Gastroesophageal sphincter (tissue), 4 donors: ENCODE measurements around the gene ITGB6. TPM values are rescaled to one million over a fixed set of nuclear protein-coding genes. Genes with fewer than 3 reads are reported as not detected.

Source experiments
- ATAC-seq: fragments of 150-250 bp; one replicate; pipeline ENCODE4 v1.9.1; 2016; ENCODE audit warnings: mild to moderate bottlenecking, moderate library complexity
- H3K27ac ChIP-seq, 4 donors: fragments of 200-600 bp; sonication (generic) in 3 of 4; 1 replicate in 3 of 4; 2 replicates in 1 of 4; pipeline ENCODE4 v1.5.1; 2016 to 2019
- H3K27me3 ChIP-seq: fragments of 200-600 bp; sonication (generic); one replicate; pipeline ENCODE4 v1.5.1; 2019
- H3K36me3 ChIP-seq, 2 donors: fragments of 200-600 bp; sonication (generic); one replicate each; pipeline ENCODE4 v1.5.1; 2019; ENCODE audit warnings: control low read depth in 1 of 2
- H3K4me1 ChIP-seq, 3 donors: fragments of 200-600 bp; sonication (generic); 1 replicate in 2 of 3; 2 replicates in 1 of 3; pipeline ENCODE4 v1.5.1; 2016 to 2019; ENCODE audit warnings: control low read depth in 2 of 3
- H3K4me3 ChIP-seq, 2 donors: fragments of 200-600 bp; sonication (generic); one replicate each; pipeline ENCODE4 v1.5.1; 2019; ENCODE audit warnings: mild to moderate bottlenecking in 1 of 2, moderate library complexity in 1 of 2
- H3K9me3 ChIP-seq, 3 donors: fragments of 200-600 bp; sonication (generic); one replicate each; pipeline ENCODE4 v1.5.1; 2017 to 2019; ENCODE audit warnings: control low read depth in 2 of 3
- CTCF ChIP-seq, 4 experiments: fragments of 200-600 bp in 2 of 4; fragments of 450-650 bp in 2 of 4; sonication (generic) in 1 of 4; IDR thresholded peaks; one replicate each; pipeline ENCODE4 v1.5.1; 2017 to 2019; ENCODE audit warnings: antibody characterized with exemption in 4 of 4, mild to moderate bottlenecking in 2 of 4, moderate library complexity in 2 of 4
- EP300 ChIP-seq: sonication (generic); formaldehyde crosslinking; IDR thresholded peaks from one replicate; pipeline ENCODE4 v1.6.1; 2017; ENCODE audit warnings: antibody characterized with exemption, mild to moderate bottlenecking
- POLR2A ChIP-seq, 2 donors: fragments of 450-650 bp; IDR thresholded peaks; one replicate each; pipeline ENCODE4 v1.6.1; 2017; ENCODE audit warnings: antibody characterized with exemption in 2 of 2, mild to moderate bottlenecking in 2 of 2, moderate library complexity in 1 of 2
- POLR2AphosphoS5 ChIP-seq: sonication (generic); formaldehyde crosslinking; IDR thresholded peaks from one replicate; pipeline ENCODE4 v1.6.1; 2017; ENCODE audit warnings: antibody characterized with exemption
- WGBS, 2 donors: methylation state at CpG; one replicate each; pipeline ENCODE4 v1.1.5; 2018; ENCODE audit warnings: low coverage in 1 of 2; 5-methylcytosine and 5-hydroxymethylcytosine counted together
- total RNA-seq, 4 donors: library from RNA; depleted of rRNA; stranded (reverse); fragments of >200 nt; gene quantifications; one replicate each; pipeline ENCODE4 v1.1.0, GENCODE V29; 2016

Gene ITGB6
- total RNA-seq, 4 donors from 2014 or later: 2.2 TPM; not detected in 3

- no peaks in the 10 kb centered on the region for H3K9me3 ChIP-seq
- no peak for ATAC-seq
- no peaks in the 10 kb centered on the region for H3K27me3 ChIP-seq
- no peak for TF ChIP-seq POLR2AphosphoS5
- TF ChIP-seq EP300: no peak
- TF ChIP-seq POLR2A (IDR thresholded peaks at IDR 0.05): no peak
- TF ChIP-seq CTCF (IDR thresholded peaks at IDR 0.05): no peak
- no peaks in the 10 kb centered on the region for H3K4me1 ChIP-seq
- no peaks in the 10 kb centered on the region for H3K36me3 ChIP-seq
- no peak overlapping the region for H3K4me3 ChIP-seq
- H3K27ac ChIP-seq: no peak overlapping the region
These were observed 60.7 kb downstream of the ITGB6 start for GRCh38 chr2:160139350-160139749.

- no peak overlapping the region for H3K4me3 ChIP-seq
- H3K4me1 ChIP-seq: no peaks in the 10 kb centered on the region
- TF ChIP-seq CTCF (IDR thresholded peaks at IDR 0.05): no peak
- TF ChIP-seq EP300: no peak
- no peak for TF ChIP-seq POLR2A (IDR thresholded peaks at IDR 0.05)
- TF ChIP-seq POLR2AphosphoS5: no peak
- no peaks in the 10 kb centered on the region for H3K9me3 ChIP-seq
- H3K27ac ChIP-seq: no peak overlapping the region
- WGBS, 2 donors: 80 to 96% methylated on average over 1 of the region's 1 CpG
- ATAC-seq: no peak
- H3K27me3 ChIP-seq: no peaks in the 10 kb centered on the region
- H3K36me3 ChIP-seq: no peaks in the 10 kb centered on the region
These were observed 61.7 kb downstream of the ITGB6 start for GRCh38 chr2:160138406-160138805.

- Histone ChIP-seq H3K27ac (no peak overlapping the region), H3K4me3 (no peak overlapping the region), H3K9me3 (no peaks in the 10 kb centered on the region), H3K4me1 (no peaks in the 10 kb centered on the region), H3K27me3 (no peaks in the 10 kb centered on the region), H3K36me3 (no peaks in the 10 kb centered on the region)
- 83 to 95% methylated on average over 3 to 5 of the region's 8 CpGs for WGBS, 2 donors
- ATAC-seq: no peak
- TF ChIP-seq POLR2A (IDR thresholded peaks at IDR 0.05) (no peak), POLR2AphosphoS5 (no peak), EP300 (no peak), CTCF (IDR thresholded peaks at IDR 0.05) (no peak)
These were observed 62.6 kb downstream of the ITGB6 start for GRCh38 chr2:160137464-160137863.

- 89 to 90% methylated on average over 3 of the region's 3 CpGs for WGBS, 2 donors
- no peak for TF ChIP-seq POLR2A (IDR thresholded peaks at IDR 0.05)
- TF ChIP-seq POLR2AphosphoS5: no peak
- no peak for TF ChIP-seq EP300
- TF ChIP-seq CTCF (IDR thresholded peaks at IDR 0.05): no peak
- Histone ChIP-seq H3K27me3 (no peaks in the 10 kb centered on the region), H3K4me1 (no peaks in the 10 kb centered on the region), H3K36me3 (no peaks in the 10 kb centered on the region), H3K9me3 (no peaks in the 10 kb centered on the region), H3K4me3 (no peak overlapping the region), H3K27ac (no peak overlapping the region)
- ATAC-seq: no peak
These were observed 67.3 kb downstream of the ITGB6 start for GRCh38 chr2:160132761-160133160.

GRCh38 chr2:160126756-160127155 lies 73.3 kb downstream of the ITGB6 start:
- Histone ChIP-seq H3K36me3 (no peaks in the 10 kb centered on the region), H3K9me3 (no peaks in the 10 kb centered on the region), H3K4me3 (no peak overlapping the region), H3K4me1 (no peaks in the 10 kb centered on the region), H3K27ac (no peak overlapping the region), H3K27me3 (no peaks in the 10 kb centered on the region)
- ATAC-seq: no peak
- TF ChIP-seq CTCF (IDR thresholded peaks at IDR 0.05) (no peak), POLR2A (IDR thresholded peaks at IDR 0.05) (no peak)
- 76 to 100% methylated on average over 2 of the region's 2 CpGs for WGBS, 2 donors
